ENCODE results near the gene CRACR2B. TPM values are rescaled to one million over a fixed set of nuclear protein-coding genes. Genes with fewer than 3 reads are reported as not detected.

CRACR2B gene
- total RNA-seq, 1 donor = 0.43 TPM

- no peak overlapping the region for H3K4me3 ChIP-seq (ENCODE audit: low read depth, low read length)
- TF ChIP-seq CTCF (IDR thresholded peaks at IDR 0.05; ENCODE audit: insufficient read depth, low read depth, low read length) = no peak
- DNase-seq (ENCODE audit: low read depth) = no peak
Measured at GRCh38 chr11:837990-838307, 10.2 kb downstream of the CRACR2B start.

- peak; percentile 28 for TF ChIP-seq CTCF (IDR thresholded peaks at IDR 0.05; ENCODE audit: insufficient read depth, low read depth, low read length)
- no peak for DNase-seq (ENCODE audit: low read depth)
- H3K4me3 ChIP-seq (ENCODE audit: low read depth, low read length) = no peak overlapping the region
Measured at GRCh38 chr11:838441-839279, 10.9 kb downstream of the CRACR2B start.

GRCh38 chr11:839280-839623 is 11.5 kb downstream of the CRACR2B start:
- no peak for TF ChIP-seq CTCF (IDR thresholded peaks at IDR 0.05; ENCODE audit: insufficient read depth, low read depth, low read length)
- H3K4me3 ChIP-seq (ENCODE audit: low read depth, low read length) = no peak overlapping the region
- no peak for DNase-seq (ENCODE audit: low read depth)

- TF ChIP-seq CTCF (IDR thresholded peaks at IDR 0.05; ENCODE audit: insufficient read depth, low read depth, low read length) = peak; percentile 30
- DNase-seq (ENCODE audit: low read depth) = no peak
- H3K4me3 ChIP-seq (ENCODE audit: low read depth, low read length) = peak overlapping the region; percentile 86
Measured at GRCh38 chr11:839875-840617, 12.3 kb downstream of the CRACR2B start.

- DNase-seq (ENCODE audit: low read depth) = no peak
- peak overlapping the region; percentile 86 for H3K4me3 ChIP-seq (ENCODE audit: low read depth, low read length)
- TF ChIP-seq CTCF (IDR thresholded peaks at IDR 0.05; ENCODE audit: insufficient read depth, low read depth, low read length) = no peak
Measured at GRCh38 chr11:841981-842369, 14.3 kb downstream of the CRACR2B start.

- DNase-seq (ENCODE audit: low read depth) = peak; percentile 90
- peak within 1 kb of the TSS; percentile 86 for H3K4me3 ChIP-seq (ENCODE audit: low read depth, low read length)
- TF ChIP-seq CTCF (IDR thresholded peaks at IDR 0.05; ENCODE audit: insufficient read depth, low read depth, low read length) = no peak
Measured at GRCh38 chr11:842370-843002, 14.8 kb downstream of the CRACR2B start, which contains the start of the genes POLR2L and TSPAN4. Gene POLR2L, minus strand, starts transcription at chr11:842529. Its CDS starts 21 bp downstream, at chr11:842508. Gene TSPAN4, plus strand, starts transcription at chr11:842852. Its CDS starts 7,453 bp downstream, at chr11:850305.
